Lung (tissue), 12 donors: Measurements from ENCODE around the gene PHKB. TPM values are rescaled to one million over a fixed set of nuclear protein-coding genes. Genes with fewer than 3 reads are reported as not detected.

Experiments
- ATAC-seq: fragments of 200-7000 bp; cut with Tn5 transposase; one replicate; pipeline ENCODE4 v1.9.1; 2020; ENCODE audit warnings: moderate number of reproducible peaks; ENCODE audit not compliant: insufficient read depth, low FRiP score
- DNase-seq, 3 donors: peaks; one replicate each; pipeline ENCODE4 v3.0.0-alpha.2; 2013 to 2017
- H3K27ac ChIP-seq, 2 donors: one replicate each; pipeline ENCODE4 v1.5.1; 2013; ENCODE audit warnings: mild to moderate bottlenecking in 2 of 2, moderate library complexity in 2 of 2, control low read depth in 1 of 2, inconsistent platforms in 1 of 2, low read depth in 1 of 2, low read length in 1 of 2
- H3K27me3 ChIP-seq, 3 donors: one replicate each; pipeline ENCODE4 v1.5.1; 2013; ENCODE audit warnings: low read length in 2 of 3; ENCODE audit not compliant: control insufficient read depth in 3 of 3, insufficient read depth in 3 of 3
- H3K36me3 ChIP-seq, 4 donors: one replicate each; pipeline ENCODE4 v1.5.1; 2013; ENCODE audit warnings: low read length in 4 of 4, mild to moderate bottlenecking in 1 of 4, moderate library complexity in 1 of 4; ENCODE audit not compliant: control insufficient read depth in 4 of 4, insufficient read depth in 4 of 4
- H3K4me1 ChIP-seq, 5 donors: one replicate each; pipeline ENCODE4 v1.5.1; 2013; ENCODE audit warnings: low read length in 5 of 5, mild to moderate bottlenecking in 2 of 5, moderate library complexity in 1 of 5; ENCODE audit not compliant: control insufficient read depth in 5 of 5, insufficient read depth in 5 of 5
- H3K4me3 ChIP-seq: one replicate; pipeline ENCODE4 v1.5.1; 2013; ENCODE audit warnings: mild to moderate bottlenecking, control low read depth, moderate library complexity
- H3K9ac ChIP-seq, 2 donors: one replicate each; pipeline ENCODE4 v1.5.1; 2013; ENCODE audit warnings: low read length in 2 of 2, control low read depth in 1 of 2; ENCODE audit not compliant: insufficient read depth in 1 of 2
- H3K9me3 ChIP-seq, 4 donors: one replicate each; pipeline ENCODE4 v1.5.1; 2013; ENCODE audit warnings: low read length in 3 of 4, mild to moderate bottlenecking in 1 of 4, moderate library complexity in 1 of 4; ENCODE audit not compliant: control insufficient read depth in 4 of 4, insufficient read depth in 3 of 4
- CTCF ChIP-seq: IDR thresholded peaks from 2 replicates; pipeline ENCODE4 v1.5.1; 2012; ENCODE audit warnings: mild to moderate bottlenecking; ENCODE audit errors: control extremely low read depth, extremely low read depth
- WGBS, 2 donors: extraction: QIAGEN DNeasy Blood & Tissue Kit; methylation state at CpG; one replicate each; pipeline ENCODE4 v1.1.7; 2013; 5-methylcytosine and 5-hydroxymethylcytosine counted together
- polyA plus RNA-seq, 2 donors: library from polyadenylated mRNA; stranded (reverse); fragments of 200-250 nt; gene quantifications; one replicate each; pipeline ENCODE4 v1.2.1, GENCODE V29; 2013
- total RNA-seq, 2 donors: library from RNA; depleted of rRNA in 1 of 2; stranded (reverse); fragments of >200 nt in 1 of 2; gene quantifications; one replicate each; pipeline ENCODE4 v1.2.1, GENCODE V29; 2014 to 2021
- donor health status: control.
- donor health status: control.
- donor health status: Bipolar disorder and iron deficiency.
- donor health status: healthy.
- donor health status: DM: yes; HTN: yes; CAD: no.

PHKB gene
- total and polyA plus RNA-seq, 4 donors: 21.2 to 134 (median 49.6) TPM

GRCh38 chr16:47643323-47644000 is 182.3 kb downstream of the PHKB start:
- ATAC-seq (no peak), DNase-seq (no peak)
- Histone ChIP-seq H3K9ac (no peak overlapping the region), H3K27ac (peak overlapping the region in 1 of 2 donors; percentile 16), H3K27me3 (no peaks in the 10 kb centered on the region), H3K4me1 (peaks cover 0 to 11% (median 2%) of the 10 kb centered on the region in 5 donors), H3K36me3 (peaks cover 0 to 2% (median 0%) of the 10 kb centered on the region in 4 donors), H3K9me3 (no peaks in the 10 kb centered on the region), H3K4me3 (no peak overlapping the region)
- 55 to 71% methylated on average over 4 of the region's 4 CpGs for WGBS, 2 donors
- TF ChIP-seq CTCF: no peak

- Histone ChIP-seq H3K27ac (no peak overlapping the region), H3K9ac (no peak overlapping the region), H3K9me3 (no peaks in the 10 kb centered on the region), H3K4me1 (peaks cover 0 to 11% (median 2%) of the 10 kb centered on the region in 5 donors), H3K4me3 (no peak overlapping the region), H3K27me3 (no peaks in the 10 kb centered on the region), H3K36me3 (peaks cover 0 to 3% (median 1%) of the 10 kb centered on the region in 4 donors)
- 24 to 29% methylated on average over 2 of the region's 2 CpGs for WGBS, 2 donors
- DNase-seq: peak; percentile 34 to 72 (median 55)
- no peak for TF ChIP-seq CTCF
- ATAC-seq: no peak
Measured at GRCh38 chr16:47644166-47644565, 183.0 kb downstream of the PHKB start.

- no peaks in the 10 kb centered on the region for H3K27me3 ChIP-seq
- H3K4me3 ChIP-seq: no peak overlapping the region
- H3K4me1 ChIP-seq: peaks cover 0 to 11% (median 2%) of the 10 kb centered on the region in 5 donors
- TF ChIP-seq CTCF: no peak
- no peak overlapping the region for H3K27ac ChIP-seq
- DNase-seq: peak in 1 of 3 donors; percentile 13
- ATAC-seq: no peak
- H3K36me3 ChIP-seq: peaks cover 0 to 3% (median 1%) of the 10 kb centered on the region in 4 donors
- H3K9me3 ChIP-seq: no peaks in the 10 kb centered on the region
- H3K9ac ChIP-seq: no peak overlapping the region
Measured at GRCh38 chr16:47644661-47645060, 183.5 kb downstream of the PHKB start.

- Histone ChIP-seq H3K27ac (no peak overlapping the region), H3K27me3 (no peaks in the 10 kb centered on the region), H3K9ac (no peak overlapping the region), H3K36me3 (peaks cover 5 to 16% (median 6%) of the 10 kb centered on the region in 4 donors), H3K4me3 (no peak overlapping the region), H3K9me3 (no peaks in the 10 kb centered on the region), H3K4me1 (peaks cover 0 to 11% (median 2%) of the 10 kb centered on the region in 5 donors)
- no peak for TF ChIP-seq CTCF
- DNase-seq (no peak), ATAC-seq (no peak)
- 87 to 95% methylated on average over 4 of the region's 4 CpGs for WGBS, 2 donors
Measured at GRCh38 chr16:47646914-47647313, 185.8 kb downstream of the PHKB start.
